22Rv1 (cell line): ENCODE results near the gene PLAC8.
A peak's percentile ranks its signal among the peaks of the same experiment; 100 is the strongest.

Source experiments
- ZFX ChIP-seq: fragments of 450-650 bp; IDR thresholded peaks from 2 replicates; pipeline ENCODE4 v1.6.1; 2017; ENCODE audit warnings: antibody characterized with exemption, borderline replicate concordance
- TF ChIP-seq, protein P1 (sequence below): fragments of 450-650 bp; IDR thresholded peaks from 2 replicates; pipeline ENCODE4 v1.5.1; 2017; ENCODE audit warnings: mild to moderate bottlenecking

DNA sequence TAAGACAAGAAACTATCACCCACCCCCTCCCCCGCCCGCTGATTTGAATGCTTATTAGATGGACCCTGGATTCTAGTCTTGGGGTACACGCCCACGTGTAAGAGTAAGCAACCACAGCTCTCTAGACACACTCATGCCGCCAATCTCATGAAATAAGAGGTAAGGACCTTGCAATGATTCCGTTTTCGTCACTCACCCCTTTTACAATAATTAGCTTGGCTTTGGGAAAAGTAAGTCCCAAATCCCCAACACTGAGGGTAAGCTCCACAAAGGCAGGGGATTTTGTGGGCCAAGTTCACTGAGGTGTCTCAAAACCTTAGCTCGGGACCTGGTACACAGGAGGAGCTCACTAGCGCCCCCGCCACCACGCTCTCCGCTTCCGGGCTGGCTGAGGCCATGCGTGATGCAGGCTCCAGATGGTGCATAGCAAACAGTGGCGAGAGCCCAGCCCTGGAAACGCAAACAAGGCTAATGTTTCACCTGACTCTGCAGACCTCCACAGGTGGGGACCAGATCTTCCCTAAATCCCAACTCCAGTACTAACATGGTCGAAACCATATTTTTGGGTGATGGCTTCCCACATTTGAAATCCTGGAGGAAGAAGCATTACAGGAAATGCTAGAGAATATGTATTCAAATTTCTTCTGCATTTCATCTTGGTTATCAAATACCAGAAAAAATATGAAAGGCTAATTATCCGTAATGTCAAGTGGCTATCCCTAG is 4.1 kb downstream of the PLAC8 start:
- TF ChIP-seq, protein P1, sequence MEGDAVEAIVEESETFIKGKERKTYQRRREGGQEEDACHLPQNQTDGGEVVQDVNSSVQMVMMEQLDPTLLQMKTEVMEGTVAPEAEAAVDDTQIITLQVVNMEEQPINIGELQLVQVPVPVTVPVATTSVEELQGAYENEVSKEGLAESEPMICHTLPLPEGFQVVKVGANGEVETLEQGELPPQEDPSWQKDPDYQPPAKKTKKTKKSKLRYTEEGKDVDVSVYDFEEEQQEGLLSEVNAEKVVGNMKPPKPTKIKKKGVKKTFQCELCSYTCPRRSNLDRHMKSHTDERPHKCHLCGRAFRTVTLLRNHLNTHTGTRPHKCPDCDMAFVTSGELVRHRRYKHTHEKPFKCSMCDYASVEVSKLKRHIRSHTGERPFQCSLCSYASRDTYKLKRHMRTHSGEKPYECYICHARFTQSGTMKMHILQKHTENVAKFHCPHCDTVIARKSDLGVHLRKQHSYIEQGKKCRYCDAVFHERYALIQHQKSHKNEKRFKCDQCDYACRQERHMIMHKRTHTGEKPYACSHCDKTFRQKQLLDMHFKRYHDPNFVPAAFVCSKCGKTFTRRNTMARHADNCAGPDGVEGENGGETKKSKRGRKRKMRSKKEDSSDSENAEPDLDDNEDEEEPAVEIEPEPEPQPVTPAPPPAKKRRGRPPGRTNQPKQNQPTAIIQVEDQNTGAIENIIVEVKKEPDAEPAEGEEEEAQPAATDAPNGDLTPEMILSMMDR, result peak; percentile 95
- TF ChIP-seq ZFX, result no peak
